Jurkat, Clone E6-1 (cell line): Measurements from ENCODE around the gene PLIN4.
"Not testable (repeated sequence)": the region's sequence is repeated elsewhere in the genome, so short reads cannot be mapped to it uniquely, and the experiment has no call there.

ENCODE experiments used
- DNase-seq: peaks from one replicate; pipeline ENCODE4 v3.0.0-alpha.2; 2011; ENCODE audit warnings: low read depth, low spot score
- H3K4me3 ChIP-seq: 2 replicates; pipeline ENCODE4 v1.5.1; 2011; ENCODE audit warnings: mild to moderate bottlenecking, low read length, control low read depth, moderate library complexity

The PLIN4 gene

DNA sequence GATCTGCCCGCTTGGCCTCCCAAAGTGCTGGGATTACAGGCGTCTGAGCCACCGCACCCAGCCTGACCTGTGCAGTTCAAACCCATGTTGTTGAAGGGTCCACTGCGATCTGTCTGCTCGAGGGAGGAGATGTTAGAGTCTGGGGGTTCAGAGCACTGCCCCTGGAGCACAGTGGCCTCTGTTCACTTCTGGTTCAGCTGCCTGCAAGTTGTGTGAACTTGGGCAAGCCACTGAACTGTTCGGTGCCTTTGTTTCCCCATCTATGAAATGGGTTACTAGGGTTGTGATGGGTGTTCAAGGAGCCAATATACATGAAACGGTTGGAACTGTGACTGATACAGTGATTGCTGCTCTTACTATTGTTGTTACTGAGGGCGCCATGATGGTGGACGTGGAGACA lies 15.0 kb upstream of the PLIN4 start:
- no peak overlapping the region for H3K4me3 ChIP-seq
- DNase-seq: no peak

- no peak overlapping the region for H3K4me3 ChIP-seq
- DNase-seq: no peak
These were observed 13.4 kb upstream of the PLIN4 start for GRCh38 chr19:4531562-4532165.

GRCh38 chr19:4529924-4530522 lies 11.7 kb upstream of the PLIN4 start:
- no peak overlapping the region for H3K4me3 ChIP-seq
- no peak for DNase-seq

- DNase-seq: no peak
These were observed 10.6 kb upstream of the PLIN4 start for GRCh38 chr19:4528843-4529242.

DNA sequence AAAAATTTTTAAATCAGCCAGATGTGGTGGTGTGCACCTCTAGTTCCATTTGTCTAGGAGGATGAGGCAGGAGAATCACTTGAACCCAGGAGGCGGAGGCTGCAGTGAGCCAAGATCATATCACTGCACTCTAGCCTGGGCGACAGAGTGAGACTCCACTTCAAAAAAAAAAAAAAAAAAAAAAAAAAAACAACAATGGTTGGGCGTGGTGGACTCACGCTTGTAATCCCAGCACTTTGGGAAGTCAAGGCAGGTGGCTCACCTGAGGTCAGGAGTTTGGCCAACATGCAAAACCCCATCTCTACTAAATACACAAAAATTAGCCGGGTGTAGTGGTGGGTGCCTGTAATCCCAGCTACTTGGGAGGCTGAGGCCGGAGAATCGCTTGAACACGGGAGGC lies 9.1 kb upstream of the PLIN4 start:
- not testable (repeated sequence) for DNase-seq, H3K4me3 ChIP-seq

More at GRCh38 chr19:4528843-4529242, 10.6 kb upstream of the PLIN4 start:
- H3K4me3 ChIP-seq: no peak overlapping the region

- H3K4me3 ChIP-seq: no peak overlapping the region
- no peak for DNase-seq
These were observed 7.3 kb upstream of the PLIN4 start for GRCh38 chr19:4525563-4526002.

GRCh38 chr19:4524808-4525562 lies 6.7 kb upstream of the PLIN4 start:
- DNase-seq: peak; percentile 10
- no peak overlapping the region for H3K4me3 ChIP-seq

- H3K4me3 ChIP-seq: no peak overlapping the region
- no peak for DNase-seq
These were observed 5.2 kb upstream of the PLIN4 start for GRCh38 chr19:4523306-4524110.

- no peak for DNase-seq
These were observed 4.2 kb upstream of the PLIN4 start for GRCh38 chr19:4522291-4523002.

DNA sequence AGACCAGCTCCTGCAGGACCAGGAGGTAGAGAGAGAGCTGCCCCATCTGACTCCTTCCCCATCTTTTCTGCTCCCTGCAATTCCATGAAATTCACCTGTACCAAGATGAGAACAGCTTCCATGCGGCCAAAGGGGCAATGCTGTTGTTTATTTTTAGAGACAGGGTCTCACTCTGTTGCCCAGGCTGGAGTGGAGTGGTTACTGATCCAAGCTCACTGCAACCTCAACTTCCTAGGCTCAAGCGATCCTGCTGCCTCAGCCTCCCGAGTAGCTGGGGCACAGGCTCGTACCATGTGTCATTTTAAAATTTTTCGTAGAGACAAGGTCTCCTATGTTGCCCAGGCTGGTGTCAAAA lies 3.6 kb upstream of the PLIN4 start:
- no peak for DNase-seq
- no peak overlapping the region for H3K4me3 ChIP-seq

More at GRCh38 chr19:4522291-4523002, 4.2 kb upstream of the PLIN4 start:
- H3K4me3 ChIP-seq: no peak overlapping the region

- DNase-seq: no peak
- H3K4me3 ChIP-seq: no peak overlapping the region
These were observed 3.0 kb upstream of the PLIN4 start for GRCh38 chr19:4521170-4521887.

GRCh38 chr19:4519521-4520277 lies 1.4 kb upstream of the PLIN4 start:
- no peak for DNase-seq
- H3K4me3 ChIP-seq: no peak overlapping the region

GRCh38 chr19:4519172-4519496 lies 848 bp upstream of the PLIN4 start:
- DNase-seq: no peak
- no peak overlapping the region for H3K4me3 ChIP-seq

DNA sequence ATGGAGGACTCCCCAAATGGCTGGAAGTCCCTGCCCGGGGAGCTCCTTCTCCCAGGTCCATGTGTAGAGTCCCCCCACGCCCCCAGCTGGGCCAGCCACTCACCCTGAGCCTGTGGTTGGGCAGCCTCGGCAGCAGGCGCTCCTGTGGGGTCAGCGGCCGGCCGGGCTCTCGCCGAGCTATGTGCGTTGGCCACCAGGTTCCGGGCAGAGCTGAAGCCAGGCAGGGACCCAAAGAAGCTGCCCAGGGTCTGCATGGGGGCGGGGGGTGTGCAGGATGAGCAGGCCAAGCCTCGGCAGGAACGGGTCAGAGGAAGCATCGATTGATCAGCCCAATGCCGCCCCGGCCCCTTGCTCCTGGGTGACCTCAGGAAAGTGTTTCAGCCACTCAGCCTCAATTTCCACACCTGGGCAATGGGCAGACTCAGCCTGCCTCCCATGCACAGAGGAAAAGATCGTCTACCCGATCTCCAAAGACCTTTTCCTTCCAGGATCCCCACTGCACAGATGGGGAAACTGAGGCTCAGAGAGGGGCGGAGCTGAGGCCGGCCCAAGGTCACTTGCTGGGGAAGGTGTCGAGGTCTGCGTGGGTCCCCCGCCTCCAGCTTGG lies 732 bp downstream of the PLIN4 start:
- H3K4me3 ChIP-seq: no peak overlapping the region
- DNase-seq: no peak

- no peak for DNase-seq
These were observed 1.4 kb downstream of the PLIN4 start for GRCh38 chr19:4516939-4517300.

GRCh38 chr19:4516199-4516938 lies 1.9 kb downstream of the PLIN4 start:
- DNase-seq: no peak
- no peak overlapping the region for H3K4me3 ChIP-seq

More at GRCh38 chr19:4516939-4517300, 1.4 kb downstream of the PLIN4 start:
- H3K4me3 ChIP-seq: no peak overlapping the region

GRCh38 chr19:4515732-4516131 lies 2.6 kb downstream of the PLIN4 start:
- H3K4me3 ChIP-seq: no peak overlapping the region
- DNase-seq: no peak
